GM19467 (cell line): ENCODE measurements around the gene GPHN.
"Not testable (repeated sequence)": the region's sequence is repeated elsewhere in the genome, so short reads cannot be mapped to it uniquely, and the experiment has no call there.

ENCODE experiments used
- ATAC-seq: cut with Tn5 transposase; IDR thresholded peaks from one replicate; pipeline ENCODE4 v1.9.1; 2021; ENCODE audit warnings: mild to moderate bottlenecking, moderate library complexity; ENCODE audit not compliant: unreplicated experiment

The GPHN gene

GRCh38 chr14:67018720-67019119 lies 510.8 kb downstream of the GPHN start:
- ATAC-seq, result no peak

- no peak for ATAC-seq
These were observed 511.8 kb downstream of the GPHN start for GRCh38 chr14:67019796-67020195.

- ATAC-seq, result no peak
These were observed 524.2 kb downstream of the GPHN start for GRCh38 chr14:67031920-67032774.

- no peak for ATAC-seq
These were observed 537.5 kb downstream of the GPHN start for GRCh38 chr14:67045440-67045839.

GRCh38 chr14:67050896-67051295 lies 542.9 kb downstream of the GPHN start:
- no peak for ATAC-seq

- ATAC-seq, result no peak
These were observed 548.7 kb downstream of the GPHN start for GRCh38 chr14:67056684-67057083.

GRCh38 chr14:67059596-67059995 lies 551.6 kb downstream of the GPHN start:
- ATAC-seq, result no peak

GRCh38 chr14:67060546-67060945 lies 552.6 kb downstream of the GPHN start:
- ATAC-seq, result no peak

- not testable (repeated sequence) for ATAC-seq
These were observed 559.3 kb downstream of the GPHN start for GRCh38 chr14:67067070-67067814.

GRCh38 chr14:67068251-67068650 lies 560.3 kb downstream of the GPHN start:
- ATAC-seq, result no peak

- no peak for ATAC-seq
These were observed 563.6 kb downstream of the GPHN start for GRCh38 chr14:67071506-67071905.

- ATAC-seq, result no peak
These were observed 570.0 kb downstream of the GPHN start for GRCh38 chr14:67077921-67078320.

- ATAC-seq, result no peak
These were observed 571.9 kb downstream of the GPHN start for GRCh38 chr14:67079846-67080245.

- ATAC-seq, result no peak
These were observed 600.3 kb downstream of the GPHN start for GRCh38 chr14:67108230-67108629.

- no peak for ATAC-seq
These were observed 603.1 kb downstream of the GPHN start for GRCh38 chr14:67111022-67111421.

GRCh38 chr14:67112344-67112743 lies 604.4 kb downstream of the GPHN start:
- ATAC-seq, result no peak

- ATAC-seq, result no peak
These were observed 619.2 kb downstream of the GPHN start for GRCh38 chr14:67127174-67127573.

- no peak for ATAC-seq
These were observed 621.8 kb downstream of the GPHN start for GRCh38 chr14:67129768-67130167.

- no peak for ATAC-seq
These were observed 623.7 kb downstream of the GPHN start for GRCh38 chr14:67131691-67132090.

- no peak for ATAC-seq
These were observed 625.2 kb downstream of the GPHN start for GRCh38 chr14:67133144-67133543.

GRCh38 chr14:67133595-67134441 lies 625.9 kb downstream of the GPHN start:
- ATAC-seq, result no peak
